MM.1S (cell line): Measurements from ENCODE around the gene PLEK2.

Experiments
- DNase-seq: peaks from one replicate; pipeline ENCODE4 v3.0.0-alpha.2; 2015
- H2AFZ ChIP-seq: fragments of 300-600 bp; sonication (generic); 2 replicates; pipeline ENCODE4 v1.6.0; 2016; ENCODE audit warnings: antibody characterized with exemption, low read length
- H3F3A ChIP-seq: fragments of 300-600 bp; sonication (generic); 2 replicates; pipeline ENCODE4 v1.6.1; 2016; ENCODE audit warnings: mild to moderate bottlenecking, antibody characterized with exemption, low read length, moderate library complexity, mixed read lengths; ENCODE audit not compliant: insufficient read depth
- H3K27ac ChIP-seq: fragments of 300-600 bp; sonication (generic); 2 replicates; pipeline ENCODE4 v1.5.1; 2016; ENCODE audit warnings: mild to moderate bottlenecking, low read length
- H3K27me3 ChIP-seq: fragments of 300-600 bp; sonication (generic); replicated peaks from 2 replicates; pipeline ENCODE4 v1.6.0; 2016; ENCODE audit warnings: low read length; ENCODE audit not compliant: insufficient read depth
- H3K36me3 ChIP-seq: fragments of 300-600 bp; sonication (generic); replicated peaks from 2 replicates; pipeline ENCODE4 v1.6.1; 2016; ENCODE audit warnings: mild to moderate bottlenecking, low read length, mixed read lengths; ENCODE audit not compliant: insufficient read depth
- H3K4me1 ChIP-seq: fragments of 300-600 bp; sonication (generic); 2 replicates; pipeline ENCODE4 v1.6.1; 2016; ENCODE audit warnings: low read length, mixed read lengths
- H3K4me2 ChIP-seq: fragments of 300-600 bp; sonication (generic); 2 replicates; pipeline ENCODE4 v1.6.0; 2016; ENCODE audit warnings: low read depth, low read length
- H3K4me3 ChIP-seq: fragments of 300-600 bp; sonication (generic); 2 replicates; pipeline ENCODE4 v1.5.1; 2016; ENCODE audit warnings: low read length, mixed read lengths
- H3K79me2 ChIP-seq: fragments of 300-600 bp; sonication (generic); 2 replicates; pipeline ENCODE4 v1.6.1; 2016; ENCODE audit warnings: mixed run types, low read length, mixed read lengths
- H3K9ac ChIP-seq: fragments of 300-600 bp; sonication (generic); 2 replicates; pipeline ENCODE4 v1.6.1; 2016; ENCODE audit warnings: low read length, mixed read lengths
- H3K9me2 ChIP-seq: fragments of 300-600 bp; sonication (generic); replicated peaks from 2 replicates; pipeline ENCODE4 v1.6.1; 2016; ENCODE audit warnings: mild to moderate bottlenecking, low read length, mixed read lengths; ENCODE audit not compliant: insufficient read depth
- H3K9me3 ChIP-seq: fragments of 300-600 bp; sonication (generic); replicated peaks from 2 replicates; pipeline ENCODE4 v1.6.1; 2016; ENCODE audit warnings: mild to moderate bottlenecking, low read length, mixed read lengths; ENCODE audit not compliant: insufficient read depth
- H4K20me1 ChIP-seq: fragments of 300-600 bp; sonication (generic); 2 replicates; pipeline ENCODE4 v1.6.1; 2016; ENCODE audit warnings: mild to moderate bottlenecking, low read length, moderate library complexity, mixed read lengths; ENCODE audit not compliant: insufficient read depth
- CTCF ChIP-seq: fragments of 300-600 bp; sonication (generic); IDR thresholded peaks from 2 replicates; pipeline ENCODE4 v1.5.1; 2016; ENCODE audit warnings: antibody characterized with exemption, low read length, mixed read lengths
- EZH2 ChIP-seq: fragments of 300-600 bp; sonication (generic); optimal IDR thresholded peaks from 2 replicates; pipeline ENCODE3; 2017; ENCODE audit warnings: low read depth, mild to moderate bottlenecking, antibody characterized with exemption, low read length, mixed read lengths
- EZH2phosphoT487 ChIP-seq: fragments of 300-600 bp; sonication (generic); IDR thresholded peaks from 2 replicates; pipeline ENCODE4 v1.6.1; 2018; ENCODE audit warnings: antibody characterized with exemption, low read length

The PLEK2 gene

GRCh38 chr14:67377916-67378315 lies 34.0 kb downstream of the PLEK2 start:
- Histone ChIP-seq H4K20me1 (no peaks in the 10 kb centered on the region), H3F3A (no peaks in the 10 kb centered on the region), H3K27me3 (no peaks in the 10 kb centered on the region), H3K36me3 (peaks cover 15% of the 10 kb centered on the region; the same call in 1 of the 2 replicates), H2AFZ (no peak overlapping the region), H3K4me3 (no peak overlapping the region), H3K9ac (no peak overlapping the region), H3K9me2 (no peaks in the 10 kb centered on the region), H3K4me2 (no peak overlapping the region), H3K27ac (no peak overlapping the region), H3K9me3 (no peaks in the 10 kb centered on the region), H3K4me1 (no peaks in the 10 kb centered on the region), H3K79me2 (peaks cover 24% of the 10 kb centered on the region; the same call in 1 of the 2 replicates)
- no peak for DNase-seq
- TF ChIP-seq EZH2phosphoT487 = no peak
- no peak for TF ChIP-seq CTCF
- TF ChIP-seq EZH2 = no peak

GRCh38 chr14:67373347-67373746 lies 38.6 kb downstream of the PLEK2 start:
- no peak overlapping the region for H3K4me3 ChIP-seq
- no peaks in the 10 kb centered on the region for H3K9me3 ChIP-seq
- H3K9ac ChIP-seq = no peak overlapping the region
- H3K4me2 ChIP-seq = no peak overlapping the region
- no peaks in the 10 kb centered on the region for H3F3A ChIP-seq
- H3K9me2 ChIP-seq = no peaks in the 10 kb centered on the region
- no peaks in the 10 kb centered on the region for H4K20me1 ChIP-seq
- H3K27ac ChIP-seq = no peak overlapping the region
- peaks cover 41% of the 10 kb centered on the region for H3K79me2 ChIP-seq
- H3K4me1 ChIP-seq = no peaks in the 10 kb centered on the region
- no peak overlapping the region for H2AFZ ChIP-seq
- H3K27me3 ChIP-seq = no peaks in the 10 kb centered on the region
- no peak for DNase-seq
- H3K36me3 ChIP-seq = no peaks in the 10 kb centered on the region
- no peak for TF ChIP-seq EZH2phosphoT487

GRCh38 chr14:67372833-67373232 lies 39.1 kb downstream of the PLEK2 start:
- H4K20me1 ChIP-seq = no peaks in the 10 kb centered on the region
- TF ChIP-seq EZH2 = no peak
- TF ChIP-seq CTCF = no peak
- TF ChIP-seq EZH2phosphoT487 = no peak
- H3K9ac ChIP-seq = no peak overlapping the region
- H3K9me3 ChIP-seq = no peaks in the 10 kb centered on the region
- H2AFZ ChIP-seq = no peak overlapping the region
- no peak for DNase-seq
- no peak overlapping the region for H3K4me3 ChIP-seq
- H3K36me3 ChIP-seq = no peaks in the 10 kb centered on the region
- H3K4me2 ChIP-seq = no peak overlapping the region
- H3K79me2 ChIP-seq = peaks cover 44% of the 10 kb centered on the region
- H3K9me2 ChIP-seq = no peaks in the 10 kb centered on the region
- no peaks in the 10 kb centered on the region for H3K27me3 ChIP-seq
- H3K27ac ChIP-seq = no peak overlapping the region
- H3K4me1 ChIP-seq = no peaks in the 10 kb centered on the region
- no peaks in the 10 kb centered on the region for H3F3A ChIP-seq

GRCh38 chr14:67371247-67372148 lies 40.5 kb downstream of the PLEK2 start:
- H3K27me3 ChIP-seq = no peaks in the 10 kb centered on the region
- no peaks in the 10 kb centered on the region for H3K9me3 ChIP-seq
- DNase-seq = no peak
- H3K9ac ChIP-seq = no peak overlapping the region
- no peaks in the 10 kb centered on the region for H4K20me1 ChIP-seq
- no peak overlapping the region for H3K27ac ChIP-seq
- no peaks in the 10 kb centered on the region for H3K9me2 ChIP-seq
- H3F3A ChIP-seq = no peaks in the 10 kb centered on the region
- no peaks in the 10 kb centered on the region for H3K4me1 ChIP-seq
- TF ChIP-seq CTCF = no peak
- no peak for TF ChIP-seq EZH2
- TF ChIP-seq EZH2phosphoT487 = no peak
- no peaks in the 10 kb centered on the region for H3K36me3 ChIP-seq
- H2AFZ ChIP-seq = no peak overlapping the region
- H3K79me2 ChIP-seq = peaks cover 50% of the 10 kb centered on the region
- H3K4me2 ChIP-seq = no peak overlapping the region
- H3K4me3 ChIP-seq = no peak overlapping the region
